HFF-Myc (cell line): Measurements from ENCODE around the gene GALNT12.

ENCODE experiments used
- DNase-seq: peaks from one replicate; pipeline ENCODE4 v3.0.0-alpha.2; 2011; ENCODE audit warnings: low read depth; ENCODE audit errors: extremely low read depth
- H3K4me3 ChIP-seq: replicated peaks from 2 replicates; pipeline ENCODE4 v1.5.1; 2011; ENCODE audit warnings: low read depth, mild to moderate bottlenecking, control low read depth, low read length
- CTCF ChIP-seq: IDR thresholded peaks from 2 replicates; pipeline ENCODE4 v1.5.1; 2012; ENCODE audit warnings: mild to moderate bottlenecking, low read depth, low read length, control low read depth; ENCODE audit errors: missing control alignments

GALNT12 gene

GRCh38 chr9:98819231-98819630 is 11.8 kb downstream of the GALNT12 start:
- DNase-seq, result no peak
- no peak for TF ChIP-seq CTCF
- H3K4me3 ChIP-seq, result no peak overlapping the region

- no peak for TF ChIP-seq CTCF
- DNase-seq, result no peak
- no peak overlapping the region for H3K4me3 ChIP-seq
These were observed 14.4 kb downstream of the GALNT12 start for GRCh38 chr9:98821831-98822230.

GRCh38 chr9:98822661-98823060 is 15.2 kb downstream of the GALNT12 start:
- no peak for DNase-seq
- H3K4me3 ChIP-seq, result no peak overlapping the region
- no peak for TF ChIP-seq CTCF

DNA sequence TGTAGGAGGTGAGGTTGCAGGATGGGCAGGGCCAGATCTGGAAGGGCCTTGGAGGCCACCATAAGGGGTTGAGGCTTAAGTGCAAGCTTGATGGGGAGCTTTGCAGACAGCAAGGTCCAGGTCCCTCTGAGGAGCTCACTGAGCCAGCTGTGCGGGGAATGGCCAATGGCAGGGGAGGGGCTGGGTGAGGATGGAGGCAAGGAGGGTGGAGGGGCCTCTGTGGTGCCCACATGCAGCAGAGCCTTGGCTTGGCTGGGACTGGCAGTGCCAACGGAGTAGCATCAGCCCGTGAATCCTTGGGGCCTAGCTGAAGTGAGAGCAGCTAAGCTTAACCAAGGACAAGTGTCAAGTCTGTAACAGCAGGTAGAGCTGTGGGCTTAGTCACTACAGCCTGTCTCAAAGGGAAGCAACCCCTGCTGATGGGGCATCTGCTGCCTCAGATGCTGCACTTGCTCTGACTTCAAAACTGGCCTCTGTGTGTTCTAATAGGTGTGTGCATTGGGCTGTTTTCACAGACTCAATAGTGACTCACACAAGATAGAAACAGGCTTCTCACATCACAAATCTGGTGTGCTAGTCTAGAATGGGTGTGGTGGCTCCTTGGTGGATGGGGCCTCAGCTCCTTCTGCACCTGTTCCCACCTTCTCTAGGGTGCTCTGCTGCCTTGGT is 16.3 kb downstream of the GALNT12 start:
- no peak for DNase-seq
- H3K4me3 ChIP-seq, result no peak overlapping the region
- TF ChIP-seq CTCF, result no peak

DNA sequence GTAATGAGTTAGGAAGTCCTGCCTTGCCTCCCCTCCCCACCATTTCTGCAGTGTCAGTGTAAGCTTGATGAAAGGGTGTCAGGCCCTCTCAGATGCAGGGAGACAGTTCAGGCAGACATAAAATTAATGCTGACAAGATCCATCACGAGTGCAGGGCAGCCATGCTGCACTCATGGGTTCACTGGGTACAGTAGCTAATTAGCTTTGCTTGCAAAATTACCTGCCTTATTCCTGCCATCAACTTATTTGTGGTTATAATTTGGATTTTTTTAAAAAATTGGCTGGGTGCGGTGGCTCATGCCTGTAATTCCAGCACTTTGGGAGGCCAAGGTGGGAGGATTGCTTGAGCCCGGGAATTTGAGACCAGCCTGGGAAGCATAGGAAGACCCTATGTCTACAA is 17.9 kb downstream of the GALNT12 start:
- H3K4me3 ChIP-seq, result no peak overlapping the region
- DNase-seq, result no peak
- TF ChIP-seq CTCF, result no peak

DNA sequence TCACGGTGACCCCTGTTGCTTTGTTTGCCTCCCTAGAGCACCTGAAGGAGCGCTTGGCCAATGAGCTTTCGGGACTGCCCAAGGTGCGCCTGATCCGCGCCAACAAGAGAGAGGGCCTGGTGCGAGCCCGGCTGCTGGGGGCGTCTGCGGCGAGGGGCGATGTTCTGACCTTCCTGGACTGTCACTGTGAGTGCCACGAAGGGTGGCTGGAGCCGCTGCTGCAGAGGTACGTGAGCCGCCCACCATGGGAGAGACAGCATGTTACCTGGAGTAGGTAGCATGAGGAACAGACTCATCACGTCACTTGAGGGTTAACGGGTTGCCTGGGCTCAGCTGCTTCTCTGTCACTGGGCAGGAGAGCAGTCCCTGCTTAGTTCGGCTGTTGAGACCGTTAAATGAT is 19.2 kb downstream of the GALNT12 start:
- DNase-seq, result no peak
- TF ChIP-seq CTCF, result no peak
- no peak overlapping the region for H3K4me3 ChIP-seq

- H3K4me3 ChIP-seq, result no peak overlapping the region
- no peak for DNase-seq
- no peak for TF ChIP-seq CTCF
These were observed 22.3 kb downstream of the GALNT12 start for GRCh38 chr9:98829766-98830165.
